ENCODE data around the gene RHBG. TPM values are rescaled to one million over a fixed set of nuclear protein-coding genes. Genes with fewer than 3 reads are reported as not detected.

The RHBG gene
- total and polyA plus RNA-seq, 2 donors, result 0.05 to 0.37 TPM

- H3K9me3 ChIP-seq (ENCODE audit: control insufficient read depth in 2 of 2, insufficient read depth in 1 of 2, low read length in 1 of 2), result peaks cover 0 to 4% of the 10 kb centered on the region in 2 donors
- WGBS, result 67% methylated on average over 7 of the region's 7 CpGs
- H3K36me3 ChIP-seq (ENCODE audit: control insufficient read depth in 2 of 2, insufficient read depth in 2 of 2, low read length in 1 of 2), result no peaks in the 10 kb centered on the region
- no peak for DNase-seq (ENCODE audit: low read depth in 6 of 9, low spot score in 9 of 9)
- H3K4me1 ChIP-seq (ENCODE audit: control insufficient read depth in 2 of 2, insufficient read depth in 2 of 2, low read length in 2 of 2), result peaks cover 4 to 6% of the 10 kb centered on the region in 2 donors
- H3K27ac ChIP-seq (ENCODE audit: low read depth in 1 of 2, low read length in 1 of 2), result no peak overlapping the region
- no peak overlapping the region for H3K4me3 ChIP-seq (ENCODE audit: low read length in 2 of 2)
- peaks cover 15 to 74% of the 10 kb centered on the region in 2 donors for H3K27me3 ChIP-seq (ENCODE audit: control insufficient read depth in 2 of 2, insufficient read depth in 1 of 2, low read length in 1 of 2)
Observed at GRCh38 chr1:156371553-156372264, 2.7 kb downstream of the RHBG start.

- peaks cover 0 to under 1% of the 10 kb centered on the region in 2 donors for H3K9me3 ChIP-seq (ENCODE audit: control insufficient read depth in 2 of 2, insufficient read depth in 1 of 2, low read length in 1 of 2)
- peaks cover 12 to 73% of the 10 kb centered on the region in 2 donors for H3K27me3 ChIP-seq (ENCODE audit: control insufficient read depth in 2 of 2, insufficient read depth in 1 of 2, low read length in 1 of 2)
- H3K4me3 ChIP-seq (ENCODE audit: low read length in 2 of 2), result no peak overlapping the region
- no peaks in the 10 kb centered on the region for H3K36me3 ChIP-seq (ENCODE audit: control insufficient read depth in 2 of 2, insufficient read depth in 2 of 2, low read length in 1 of 2)
- H3K4me1 ChIP-seq (ENCODE audit: control insufficient read depth in 2 of 2, insufficient read depth in 2 of 2, low read length in 2 of 2), result peaks cover 4 to 6% of the 10 kb centered on the region in 2 donors
- no peak overlapping the region for H3K27ac ChIP-seq (ENCODE audit: low read depth in 1 of 2, low read length in 1 of 2)
- DNase-seq (ENCODE audit: low read depth in 6 of 9, low spot score in 9 of 9), result no peak
Observed at GRCh38 chr1:156372265-156372586, 3.2 kb downstream of the RHBG start.

GRCh38 chr1:156372876-156373275, 3.9 kb downstream of the RHBG start:
- no peak overlapping the region for H3K27ac ChIP-seq (ENCODE audit: low read depth in 1 of 2, low read length in 1 of 2)
- no peak overlapping the region for H3K4me3 ChIP-seq (ENCODE audit: low read length in 2 of 2)
- no peak for DNase-seq (ENCODE audit: low read depth in 6 of 9, low spot score in 9 of 9)
- H3K27me3 ChIP-seq (ENCODE audit: control insufficient read depth in 2 of 2, insufficient read depth in 1 of 2, low read length in 1 of 2), result peaks cover 12 to 73% of the 10 kb centered on the region in 2 donors
- no peaks in the 10 kb centered on the region for H3K36me3 ChIP-seq (ENCODE audit: control insufficient read depth in 2 of 2, insufficient read depth in 2 of 2, low read length in 1 of 2)
- peaks cover 4 to 6% of the 10 kb centered on the region in 2 donors for H3K4me1 ChIP-seq (ENCODE audit: control insufficient read depth in 2 of 2, insufficient read depth in 2 of 2, low read length in 2 of 2)
- no peaks in the 10 kb centered on the region for H3K9me3 ChIP-seq (ENCODE audit: control insufficient read depth in 2 of 2, insufficient read depth in 1 of 2, low read length in 1 of 2)
- WGBS, result 89% methylated on average over 4 of the region's 4 CpGs

GRCh38 chr1:156373546-156373945, 4.5 kb downstream of the RHBG start:
- H3K9me3 ChIP-seq (ENCODE audit: control insufficient read depth in 2 of 2, insufficient read depth in 1 of 2, low read length in 1 of 2), result no peaks in the 10 kb centered on the region
- DNase-seq (ENCODE audit: low read depth in 6 of 9, low spot score in 9 of 9), result no peak
- no peak overlapping the region for H3K4me3 ChIP-seq (ENCODE audit: low read length in 2 of 2)
- H3K36me3 ChIP-seq (ENCODE audit: control insufficient read depth in 2 of 2, insufficient read depth in 2 of 2, low read length in 1 of 2), result no peaks in the 10 kb centered on the region
- H3K4me1 ChIP-seq (ENCODE audit: control insufficient read depth in 2 of 2, insufficient read depth in 2 of 2, low read length in 2 of 2), result peaks cover 4 to 6% of the 10 kb centered on the region in 2 donors
- H3K27ac ChIP-seq (ENCODE audit: low read depth in 1 of 2, low read length in 1 of 2), result no peak overlapping the region
- peaks cover 7 to 71% of the 10 kb centered on the region in 2 donors for H3K27me3 ChIP-seq (ENCODE audit: control insufficient read depth in 2 of 2, insufficient read depth in 1 of 2, low read length in 1 of 2)

GRCh38 chr1:156376146-156376545, 7.1 kb downstream of the RHBG start:
- Histone ChIP-seq H3K4me1 (ENCODE audit: control insufficient read depth in 2 of 2, insufficient read depth in 2 of 2, low read length in 2 of 2) (no peaks in the 10 kb centered on the region), H3K27me3 (ENCODE audit: control insufficient read depth in 2 of 2, insufficient read depth in 1 of 2, low read length in 1 of 2) (peaks cover 3 to 49% of the 10 kb centered on the region in 2 donors), H3K9me3 (ENCODE audit: control insufficient read depth in 2 of 2, insufficient read depth in 1 of 2, low read length in 1 of 2) (no peaks in the 10 kb centered on the region), H3K27ac (ENCODE audit: low read depth in 1 of 2, low read length in 1 of 2) (no peak overlapping the region), H3K4me3 (ENCODE audit: low read length in 2 of 2) (no peak overlapping the region), H3K36me3 (ENCODE audit: control insufficient read depth in 2 of 2, insufficient read depth in 2 of 2, low read length in 1 of 2) (no peaks in the 10 kb centered on the region)
- no peak for DNase-seq (ENCODE audit: low read depth in 6 of 9, low spot score in 9 of 9)
- 96% methylated on average over 2 of the region's 2 CpGs for WGBS

- no peak for DNase-seq (ENCODE audit: low read depth in 6 of 9, low spot score in 9 of 9)
- H3K4me3 ChIP-seq (ENCODE audit: low read length in 2 of 2), result no peak overlapping the region
- H3K9me3 ChIP-seq (ENCODE audit: control insufficient read depth in 2 of 2, insufficient read depth in 1 of 2, low read length in 1 of 2), result no peaks in the 10 kb centered on the region
- peaks cover 0 to 47% of the 10 kb centered on the region in 2 donors for H3K27me3 ChIP-seq (ENCODE audit: control insufficient read depth in 2 of 2, insufficient read depth in 1 of 2, low read length in 1 of 2)
- no peaks in the 10 kb centered on the region for H3K36me3 ChIP-seq (ENCODE audit: control insufficient read depth in 2 of 2, insufficient read depth in 2 of 2, low read length in 1 of 2)
- H3K4me1 ChIP-seq (ENCODE audit: control insufficient read depth in 2 of 2, insufficient read depth in 2 of 2, low read length in 2 of 2), result no peaks in the 10 kb centered on the region
- no peak overlapping the region for H3K27ac ChIP-seq (ENCODE audit: low read depth in 1 of 2, low read length in 1 of 2)
- WGBS, result 81% methylated on average over 20 of the region's 20 CpGs
Observed at GRCh38 chr1:156376958-156377919, 8.2 kb downstream of the RHBG start.

- Histone ChIP-seq H3K9me3 (ENCODE audit: control insufficient read depth in 2 of 2, insufficient read depth in 1 of 2, low read length in 1 of 2) (no peaks in the 10 kb centered on the region), H3K36me3 (ENCODE audit: control insufficient read depth in 2 of 2, insufficient read depth in 2 of 2, low read length in 1 of 2) (no peaks in the 10 kb centered on the region), H3K4me3 (ENCODE audit: low read length in 2 of 2) (no peak overlapping the region), H3K27ac (ENCODE audit: low read depth in 1 of 2, low read length in 1 of 2) (no peak overlapping the region), H3K27me3 (ENCODE audit: control insufficient read depth in 2 of 2, insufficient read depth in 1 of 2, low read length in 1 of 2) (peaks cover 0 to 44% of the 10 kb centered on the region in 2 donors), H3K4me1 (ENCODE audit: control insufficient read depth in 2 of 2, insufficient read depth in 2 of 2, low read length in 2 of 2) (no peaks in the 10 kb centered on the region)
- WGBS, result 94% methylated on average over 6 of the region's 6 CpGs
- no peak for DNase-seq (ENCODE audit: low read depth in 6 of 9, low spot score in 9 of 9)
Observed at GRCh38 chr1:156378557-156378956, 9.5 kb downstream of the RHBG start.

- WGBS, result 81% methylated on average over 3 of the region's 3 CpGs
- no peak overlapping the region for H3K4me3 ChIP-seq (ENCODE audit: low read length in 2 of 2)
- H3K27me3 ChIP-seq (ENCODE audit: control insufficient read depth in 2 of 2, insufficient read depth in 1 of 2, low read length in 1 of 2), result peaks cover 0 to 43% of the 10 kb centered on the region in 2 donors
Observed at GRCh38 chr1:156379420-156380165, 10.6 kb downstream of the RHBG start.

More at GRCh38 chr1:156379420-156380165, 10.6 kb downstream of the RHBG start:
- Histone ChIP-seq H3K36me3 (ENCODE audit: control insufficient read depth in 2 of 2, insufficient read depth in 2 of 2, low read length in 1 of 2) (no peaks in the 10 kb centered on the region), H3K4me1 (ENCODE audit: control insufficient read depth in 2 of 2, insufficient read depth in 2 of 2, low read length in 2 of 2) (no peaks in the 10 kb centered on the region), H3K9me3 (ENCODE audit: control insufficient read depth in 2 of 2, insufficient read depth in 1 of 2, low read length in 1 of 2) (no peaks in the 10 kb centered on the region), H3K27ac (ENCODE audit: low read depth in 1 of 2, low read length in 1 of 2) (no peak overlapping the region)
- DNase-seq (ENCODE audit: low read depth in 6 of 9, low spot score in 9 of 9), result no peak
